GM10847 (cell line): ENCODE measurements around the gene ABHD12B.

Experiments
- POLR2A ChIP-seq: IDR thresholded peaks from 2 replicates; pipeline ENCODE4 v1.6.1; 2011; ENCODE audit not compliant: insufficient read length; ENCODE audit errors: extremely low read depth

The ABHD12B gene

DNA sequence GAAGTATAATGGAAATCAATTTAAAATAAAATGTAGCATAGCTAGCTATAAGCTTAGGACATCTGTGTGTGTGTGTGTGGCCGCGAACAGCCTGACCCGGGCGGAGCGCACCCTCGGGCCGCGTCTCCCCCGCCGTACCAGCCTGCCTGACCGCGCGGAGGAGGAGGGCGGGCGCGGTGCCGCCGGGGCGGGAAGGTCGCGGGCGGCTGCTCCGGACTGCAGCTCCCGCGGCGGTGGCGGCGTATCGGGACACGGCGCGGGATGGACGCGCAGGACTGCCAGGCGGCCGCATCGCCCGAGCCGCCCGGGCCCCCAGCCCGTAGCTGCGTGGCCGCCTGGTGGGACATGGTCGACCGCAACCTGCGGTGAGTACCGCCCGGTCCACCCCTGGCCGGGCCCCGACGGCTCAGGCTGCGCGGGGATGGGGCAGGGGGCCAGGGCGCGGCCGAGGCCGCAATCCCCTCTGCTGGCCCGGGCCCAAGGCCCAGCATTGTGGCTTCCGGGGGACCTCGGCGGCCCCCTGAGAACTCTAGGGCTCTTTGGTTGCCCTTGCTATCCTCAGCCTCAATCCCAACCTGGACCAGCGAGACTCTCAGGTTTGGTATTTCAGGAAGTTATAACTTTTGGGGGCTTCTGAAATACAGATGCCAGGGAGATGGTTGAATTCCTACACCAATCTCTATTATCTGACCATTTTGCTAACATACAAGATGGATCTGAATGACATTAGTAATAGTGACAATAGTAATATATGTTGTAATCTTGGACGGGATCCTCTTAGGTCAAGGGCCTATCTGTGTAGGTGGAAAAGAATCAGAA is at the start of gene ABHD12B:
Gene ABHD12B (plus strand): TSS at position 140 of the 819 bp plus-strand sequence. CDS start 122 bp downstream, at position 262.
- TF ChIP-seq POLR2A = no peak

GRCh38 chr14:50822501-50823042 is 49.3 kb upstream of the ABHD12B start:
- no peak for TF ChIP-seq POLR2A

DNA sequence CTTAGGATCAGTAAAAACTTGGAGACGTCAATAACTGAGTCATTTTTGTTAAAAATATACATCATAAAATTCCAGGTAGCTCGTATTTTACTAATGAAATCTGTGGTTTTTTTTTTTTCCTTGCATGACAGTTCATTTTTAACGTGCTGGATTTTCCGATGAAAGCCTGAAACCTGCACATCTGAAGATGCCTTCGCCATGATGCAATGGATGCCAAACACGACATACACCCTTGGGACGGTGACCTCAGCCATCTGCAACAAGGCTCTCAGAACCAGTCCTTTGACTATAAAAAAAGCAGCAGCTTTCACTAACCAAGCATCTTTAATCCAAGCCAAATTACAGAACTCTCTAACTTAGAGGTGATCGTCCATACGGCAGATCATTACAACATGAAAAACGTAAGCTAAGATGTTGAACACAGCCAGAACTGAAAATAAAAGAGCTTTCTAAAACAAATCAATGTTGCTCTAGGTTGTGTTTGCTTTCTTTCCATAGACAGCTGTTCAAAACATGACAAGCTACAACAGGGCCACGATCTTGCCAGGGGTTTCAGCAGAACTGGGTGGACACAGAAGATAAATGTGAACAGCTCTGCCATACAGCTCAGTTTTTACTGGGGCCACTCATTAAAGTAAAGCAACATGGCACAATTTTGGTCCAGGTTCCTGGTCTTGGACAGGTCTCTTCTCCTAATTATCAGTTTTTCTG is 48.6 kb upstream of the ABHD12B start:
- no peak for TF ChIP-seq POLR2A

DNA sequence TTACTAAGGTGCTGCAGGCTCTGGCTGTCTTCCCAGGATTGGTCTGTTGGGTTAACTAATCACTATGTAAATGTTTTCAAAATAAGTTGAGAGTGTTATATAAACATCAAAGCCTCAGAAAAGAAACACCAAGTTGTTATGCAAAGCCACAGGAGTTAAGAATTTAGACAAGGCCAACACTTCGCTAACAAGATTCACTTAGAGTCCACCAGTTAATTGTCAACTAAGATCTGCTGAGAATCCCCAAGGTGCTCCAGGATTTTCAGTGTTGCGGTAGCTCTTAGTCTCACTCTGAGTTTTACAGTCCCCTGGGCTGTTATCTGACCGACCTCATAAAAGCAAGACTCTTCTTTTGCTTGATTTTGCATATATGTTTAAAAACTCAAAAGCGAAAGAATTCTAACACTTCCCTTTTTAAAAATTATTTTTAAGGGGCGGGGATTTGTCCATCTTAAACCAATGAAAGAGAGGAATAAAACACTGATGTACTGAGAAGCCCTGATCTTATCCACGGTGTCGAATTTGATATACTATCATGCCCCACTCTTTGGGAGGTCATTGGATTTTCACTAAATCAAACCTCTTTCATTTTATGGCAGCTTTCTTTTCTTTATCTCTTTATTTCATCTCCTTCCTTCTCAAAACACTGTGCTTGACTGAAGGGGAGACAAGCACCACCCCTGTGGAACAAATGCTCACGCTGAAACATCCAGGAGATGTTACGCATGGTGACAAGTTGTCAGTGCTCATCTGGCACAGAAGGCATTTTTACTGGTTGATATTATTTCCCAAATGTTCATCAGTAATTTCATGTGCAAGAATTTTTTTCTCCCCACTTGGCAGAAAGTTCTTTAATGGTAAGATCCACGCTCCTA is 47.9 kb upstream of the ABHD12B start:
- TF ChIP-seq POLR2A = no peak

DNA sequence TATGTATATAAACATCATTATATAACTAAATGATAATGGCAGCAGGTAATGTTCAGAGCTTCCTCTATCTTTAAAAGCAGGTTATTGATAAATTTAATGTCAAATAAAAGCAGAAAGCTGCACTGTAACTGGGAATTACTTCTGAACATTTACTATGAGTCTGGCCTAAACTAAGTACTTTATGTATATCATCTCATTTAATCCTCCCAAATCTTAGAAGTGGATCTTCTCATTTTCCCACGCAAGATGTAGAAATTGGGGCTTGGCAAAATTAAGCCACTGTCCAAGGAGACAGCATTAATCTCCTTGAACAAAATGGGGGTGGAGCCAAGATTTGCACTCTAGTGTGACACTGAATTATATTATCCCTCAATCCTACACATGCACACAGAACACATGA is 46.5 kb upstream of the ABHD12B start:
- TF ChIP-seq POLR2A = no peak

GRCh38 chr14:50826681-50827080 is 45.2 kb upstream of the ABHD12B start:
- no peak for TF ChIP-seq POLR2A

- TF ChIP-seq POLR2A = no peak
Observed at GRCh38 chr14:50828721-50829488, 42.9 kb upstream of the ABHD12B start.

DNA sequence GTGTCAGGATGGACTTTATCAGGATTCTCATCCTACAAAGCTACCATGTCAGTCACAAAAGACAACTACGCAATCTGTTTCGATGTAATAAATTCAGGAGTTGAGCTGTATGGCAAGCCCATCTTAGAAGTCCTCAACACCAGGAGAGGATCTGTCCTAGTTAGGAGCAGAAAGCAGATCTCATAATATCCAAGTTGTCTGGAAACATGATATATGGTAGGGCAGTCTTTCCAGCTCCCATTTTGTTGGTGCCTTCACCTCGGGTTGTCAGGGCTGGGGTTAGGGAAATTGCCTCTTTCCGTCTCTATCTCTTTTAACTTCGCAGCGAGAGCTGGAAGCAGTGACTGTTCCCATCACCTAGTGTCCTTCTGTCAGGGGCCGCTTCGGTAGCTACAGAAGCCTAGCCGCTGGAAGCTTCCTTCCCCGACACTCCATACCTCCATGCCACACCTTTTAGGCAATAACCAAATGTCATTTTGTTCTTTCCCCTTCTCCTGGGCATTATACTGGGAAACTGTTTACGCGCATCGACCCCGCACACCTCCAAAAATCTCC is 42.3 kb upstream of the ABHD12B start:
- TF ChIP-seq POLR2A = no peak

DNA sequence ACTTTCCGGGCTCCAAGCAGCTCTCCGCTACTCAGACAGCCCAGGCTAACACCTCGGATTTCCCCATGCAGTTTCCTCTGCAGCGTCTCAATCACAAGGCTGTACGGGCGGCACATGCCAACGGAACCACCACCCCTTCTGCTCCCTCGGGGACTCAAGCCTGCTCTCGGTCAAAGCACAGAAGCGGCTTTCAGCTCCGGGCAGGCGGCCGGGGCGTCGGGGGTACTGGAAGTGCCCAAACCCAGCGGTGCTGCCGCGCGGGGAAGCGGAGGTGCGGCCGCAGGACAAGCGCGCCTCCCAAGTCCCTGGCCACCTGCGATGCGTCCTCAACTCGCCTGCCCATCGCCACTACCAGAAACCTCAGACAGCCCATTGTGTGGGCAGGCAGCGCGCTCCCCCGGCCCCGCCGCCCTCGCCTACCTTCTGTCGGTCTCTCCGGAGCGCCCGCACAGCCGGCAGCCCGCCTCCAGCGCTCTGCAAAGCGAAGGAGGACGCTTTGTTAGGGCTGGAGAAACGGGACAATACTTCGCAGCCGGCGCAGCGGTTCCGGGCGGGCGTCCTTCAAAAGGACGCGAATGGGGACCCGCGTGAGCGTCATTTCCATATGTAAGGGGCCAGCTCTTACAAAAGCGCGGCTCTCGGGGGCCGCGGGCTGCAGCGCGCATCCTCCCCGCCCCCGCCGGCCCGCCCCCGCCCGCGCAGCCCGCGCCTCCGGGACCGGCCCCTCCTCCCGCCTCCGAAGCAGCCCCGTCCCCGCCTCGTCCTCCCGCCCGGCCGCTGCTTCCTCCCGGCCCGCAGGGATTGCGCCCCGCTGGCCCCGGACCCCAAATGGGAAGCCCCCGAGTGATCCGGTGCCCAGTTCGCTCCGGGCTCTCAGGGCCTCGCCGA is 41.6 kb upstream of the ABHD12B start:
- peak; percentile 36 for TF ChIP-seq POLR2A

- TF ChIP-seq POLR2A = peak; percentile 56
Observed at GRCh38 chr14:50830932-50831725, 40.7 kb upstream of the ABHD12B start, which contains the start of gene NIN. Gene NIN (minus strand): TSS chr14:50831162. CDS start chr14:50822056, 9,106 bp downstream.

DNA sequence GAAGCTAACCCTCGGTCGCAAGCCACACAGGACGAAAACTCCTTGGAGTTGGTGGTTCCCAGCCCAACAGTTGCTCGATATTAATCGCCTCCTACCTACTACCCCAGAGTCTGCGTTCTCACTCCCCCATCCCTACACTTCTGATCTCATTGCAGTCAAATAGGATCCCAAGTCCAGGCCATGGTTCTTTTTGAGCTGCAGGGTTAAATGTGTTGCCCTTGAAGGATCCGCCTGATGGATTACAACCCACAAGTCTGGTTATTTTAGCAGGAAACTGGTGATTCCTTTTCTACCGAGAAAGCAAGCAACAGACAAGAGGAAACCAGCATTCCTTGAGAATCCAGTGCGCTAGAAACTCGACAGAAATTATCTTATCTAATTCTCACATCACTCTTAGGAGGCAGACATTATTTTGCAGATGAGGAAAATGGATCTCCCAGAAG is 40.1 kb upstream of the ABHD12B start:
- TF ChIP-seq POLR2A = no peak

GRCh38 chr14:50832935-50833630 is 38.8 kb upstream of the ABHD12B start:
- no peak for TF ChIP-seq POLR2A

- TF ChIP-seq POLR2A = no peak
Observed at GRCh38 chr14:50834802-50835276, 37.0 kb upstream of the ABHD12B start.
